H1 (cell line): ENCODE data around the gene EMP2. TPM values are rescaled to one million over a fixed set of nuclear protein-coding genes. Genes with fewer than 3 reads are reported as not detected.

Experiments
- CTCF ChIA-PET: fragments of 300-600 bp; sonication (Branson Sonifier 250); formaldehyde crosslinking; loops from one replicate; lab custom pipeline; 2021; ENCODE audit not compliant: partially characterized antibody; lab: Charles Lee
- POLR2A ChIA-PET: fragments of 300-600 bp; sonication (Branson Sonifier 250); formaldehyde crosslinking; loops from one replicate; lab custom pipeline; 2021; ENCODE audit warnings: inconsistent platforms; ENCODE audit not compliant: partially characterized antibody; lab: Charles Lee
- DNase-seq, 2 experiments: peaks; one replicate each; pipeline versions ENCODE4 v3.0.0 to v3.0.0-alpha.2; 2010 to 2022; ENCODE audit warnings: low spot score in 2 of 2, low read depth in 1 of 2, mixed read lengths in 1 of 2
- FAIRE-seq: peaks from 2 replicates; lab custom pipeline; 2011; peaks lifted over from hg19 to GRCh38; lab: Jason Lieb, UNC
- H2AFZ ChIP-seq: 2 replicates; pipeline ENCODE4 v1.8.1; 2012; ENCODE audit warnings: low read length, inconsistent platforms
- H2AK5ac ChIP-seq: 2 replicates; pipeline ENCODE4 v1.6.1; 2013; ENCODE audit warnings: low read depth, low read length
- H2BK120ac ChIP-seq: replicated peaks from 2 replicates; pipeline ENCODE3; 2013; ENCODE audit warnings: low read depth, low read length, inconsistent platforms
- H2BK12ac ChIP-seq: 2 replicates; pipeline ENCODE4 v1.6.1; 2013; ENCODE audit warnings: low read depth, low read length
- H2BK15ac ChIP-seq: 2 replicates; pipeline ENCODE4 v1.6.1; 2013; ENCODE audit warnings: low read length
- H2BK20ac ChIP-seq: 2 replicates; pipeline ENCODE4 v1.6.1; 2013; ENCODE audit warnings: low read length
- H2BK5ac ChIP-seq: 2 replicates; pipeline ENCODE4 v1.6.1; 2013; ENCODE audit warnings: low read depth, low read length
- H3K14ac ChIP-seq: 2 replicates; pipeline ENCODE4 v1.6.1; 2013; ENCODE audit warnings: inconsistent platforms; ENCODE audit not compliant: insufficient read length
- H3K18ac ChIP-seq: 2 replicates; pipeline ENCODE4 v1.6.1; 2013; ENCODE audit warnings: low read length; ENCODE audit errors: extremely low read depth
- H3K23ac ChIP-seq: 2 replicates; pipeline ENCODE4 v1.6.1; 2013; ENCODE audit warnings: inconsistent platforms; ENCODE audit not compliant: insufficient read length
- H3K23me2 ChIP-seq: 2 replicates; pipeline ENCODE4 v1.6.1; 2013; ENCODE audit warnings: low read depth, low read length
- H3K27ac ChIP-seq: 2 replicates; pipeline ENCODE4 v1.6.1; 2011; ENCODE audit warnings: low read depth, low read length, inconsistent platforms
- H3K27me3 ChIP-seq, 4 experiments: replicated peaks in 1 of 4; 1 replicate in 1 of 4; 2 replicates in 3 of 4; pipeline versions ENCODE4 v1.6.1 to v1.8.1; 2011 to 2013; ENCODE audit warnings: low read length in 3 of 4, mild to moderate bottlenecking in 3 of 4, inconsistent platforms in 2 of 4, mixed read lengths in 2 of 4, moderate library complexity in 1 of 4; ENCODE audit not compliant: control insufficient read depth in 3 of 4, insufficient read depth in 3 of 4; ENCODE audit errors: extremely low read depth in 1 of 4
- H3K36me3 ChIP-seq, 4 experiments: 2 replicates each; pipeline versions ENCODE4 v1.6.1 to v1.8.1; 2011 to 2013; ENCODE audit warnings: mild to moderate bottlenecking in 4 of 4, low read length in 3 of 4, moderate library complexity in 2 of 4, control low read depth in 1 of 4, inconsistent platforms in 1 of 4; ENCODE audit not compliant: insufficient read depth in 4 of 4, control insufficient read depth in 2 of 4
- H3K4ac ChIP-seq: replicated peaks from 2 replicates; pipeline ENCODE3; 2013; ENCODE audit warnings: low read length, low read depth, mixed read lengths, inconsistent platforms; ENCODE audit not compliant: insufficient read length
- H3K4me1 ChIP-seq, 4 experiments: replicated peaks in 1 of 4; 1 replicate in 1 of 4; 2 replicates in 3 of 4; pipeline versions ENCODE4 v1.6.1 to v1.8.1; 2011 to 2013; ENCODE audit warnings: low read length in 3 of 4, inconsistent platforms in 2 of 4, mixed read lengths in 1 of 4; ENCODE audit not compliant: insufficient read depth in 4 of 4, control insufficient read depth in 3 of 4
- H3K4me2 ChIP-seq, 2 experiments: 2 replicates each; pipeline versions ENCODE4 v1.6.1 to v1.8.1; 2011 to 2013; ENCODE audit warnings: low read depth in 2 of 2, low read length in 2 of 2, control low read depth in 1 of 2, inconsistent platforms in 1 of 2, mild to moderate bottlenecking in 1 of 2; ENCODE audit not compliant: insufficient read depth in 1 of 2
- H3K4me3 ChIP-seq, 4 experiments: fragments of 200-600, 300-600 bp in 1 of 4; sonication (generic), shearing (Covaris generic), sonication (Bioruptor Twin) in 1 of 4; 2 replicates each; pipeline versions ENCODE4 v1.5.1 to v1.8.1; 2011 to 2016; ENCODE audit warnings: low read length in 4 of 4, low read depth in 3 of 4, control low read depth in 2 of 4, inconsistent platforms in 2 of 4, mild to moderate bottlenecking in 2 of 4, mixed read lengths in 1 of 4, moderate library complexity in 1 of 4; ENCODE audit not compliant: insufficient read depth in 2 of 4; ENCODE audit errors: extremely low read depth in 1 of 4
- H3K56ac ChIP-seq: replicated peaks from 2 replicates; pipeline ENCODE3; 2013; ENCODE audit warnings: low read depth, mild to moderate bottlenecking, mixed read lengths, low read length, inconsistent platforms; ENCODE audit not compliant: insufficient read length
- H3K79me1 ChIP-seq: 2 replicates; pipeline ENCODE4 v1.6.1; 2013; ENCODE audit warnings: low read depth, low read length, control low read depth
- H3K79me2 ChIP-seq, 2 experiments: 2 replicates each; pipeline versions ENCODE4 v1.6.1 to v1.8.1; 2012 to 2013; ENCODE audit warnings: low read length in 2 of 2, mild to moderate bottlenecking in 2 of 2, inconsistent platforms in 1 of 2; ENCODE audit not compliant: insufficient read depth in 2 of 2, control insufficient read depth in 1 of 2
- H3K9ac ChIP-seq, 4 experiments: replicated peaks in 1 of 4; 1 replicate in 1 of 4; 2 replicates in 3 of 4; pipeline versions ENCODE4 v1.6.1 to v1.8.1; 2011 to 2013; ENCODE audit warnings: low read depth in 3 of 4, low read length in 3 of 4, control low read depth in 2 of 4, mild to moderate bottlenecking in 2 of 4, moderate library complexity in 2 of 4, inconsistent platforms in 1 of 4; ENCODE audit errors: extremely low read depth in 1 of 4
- H3K9me3 ChIP-seq, 2 experiments: 2 replicates each; pipeline versions ENCODE4 v1.6.1 to v1.8.1; 2012 to 2013; ENCODE audit warnings: mild to moderate bottlenecking in 2 of 2, moderate library complexity in 2 of 2, control low read depth in 1 of 2, inconsistent platforms in 1 of 2, low read depth in 1 of 2, low read length in 1 of 2, mixed read lengths in 1 of 2; ENCODE audit not compliant: insufficient read depth in 2 of 2
- H4K20me1 ChIP-seq, 2 experiments: replicated peaks in 1 of 2; 2 replicates each; pipeline versions ENCODE3 to v1.8.1; 2011 to 2013; ENCODE audit warnings: inconsistent platforms in 2 of 2, low read length in 2 of 2, mild to moderate bottlenecking in 1 of 2; ENCODE audit not compliant: insufficient read depth in 2 of 2, control insufficient read depth in 1 of 2
- H4K5ac ChIP-seq: 2 replicates; pipeline ENCODE4 v1.6.1; 2013; ENCODE audit warnings: low read length, low read depth, mixed read lengths, inconsistent platforms; ENCODE audit not compliant: insufficient read length
- H4K8ac ChIP-seq: 2 replicates; pipeline ENCODE4 v1.8.0; 2013; ENCODE audit warnings: mild to moderate bottlenecking, moderate library complexity, low read length, inconsistent platforms; ENCODE audit not compliant: insufficient read depth; ENCODE audit errors: extremely low read depth
- H4K91ac ChIP-seq: replicated peaks from 2 replicates; pipeline ENCODE3; 2013; ENCODE audit warnings: low read length, mixed read lengths, inconsistent platforms; ENCODE audit not compliant: insufficient read length
- WGBS, 2 experiments: shearing (Covaris generic) in 1 of 2; methylation state at CpG; one replicate each; pipeline versions ENCODE4 v1.1.6 to v1.1.7; 2013 to 2015; ENCODE audit warnings: low lambda C conversion rate in 2 of 2, mixed read lengths in 2 of 2, inconsistent platforms in 1 of 2, low coverage in 1 of 2, missing lambda C conversion rate in 1 of 2; ENCODE audit not compliant: insufficient replicate concordance in 2 of 2, insufficient coverage in 1 of 2, insufficient read length in 1 of 2; ENCODE audit errors: extremely low coverage in 1 of 2, missing lambda C conversion rate in 1 of 2; 5-methylcytosine and 5-hydroxymethylcytosine counted together
- polyA plus RNA-seq, 7 experiments: library from polyadenylated mRNA; depleted of rRNA in 3 of 7; stranded (reverse) in 5 of 7; unstranded in 2 of 7; fragments of >200 nt in 5 of 7; fragments of 200-250 nt in 2 of 7; gene quantifications; 1 replicate in 5 of 7; 2 replicates in 1 of 7; 4 replicates in 1 of 7; pipeline versions ENCODE4 v1.2.1 to v1.2.3, GENCODE V29; 2011 to 2013; ENCODE audit warnings: missing spikeins in 2 of 7, mixed read lengths in 2 of 7
- total RNA-seq: library from RNA; stranded (reverse); fragmentation: NEBNext Ultra II Directional; extraction: Animal tissue kit (Norgen Biotek cat#: 25700); gene quantifications from 2 replicates; pipeline ENCODE4 v1.2.1, GENCODE V29; 2021

Gene EMP2
- total and polyA plus RNA-seq, 2 of the 8 experiments (the other 6 are each of a cell fraction or from before 2014, with no cell fraction given), result 22.6 to 23.3 TPM

- WGBS, 2 experiments, result 88% methylated on average over 12 of the region's 12 CpGs; no CpG with 5 or more reads in 1 of the 2 experiments
- H3K79me2 ChIP-seq, result no peaks in the 10 kb centered on the region
- H3K4me2 ChIP-seq, result no peak overlapping the region
- FAIRE-seq (no peak), DNase-seq (no peak)
- ChIA-PET CTCF (interaction anchor here (0.6 to 3.4 kb wide), 6 partner anchors 9 to 1338 kb away, joined by 3 to 22 read pairs (median 3); partner anchors contain the start of gene EMP2), POLR2A (no interaction called here)
- H3K18ac ChIP-seq, result no peak overlapping the region; the same call in none of the 2 replicates
- no peak overlapping the region for H2BK12ac ChIP-seq
- H3K27ac ChIP-seq, result no peak overlapping the region
- no peak overlapping the region for H2BK5ac ChIP-seq
- no peak overlapping the region for H2AFZ ChIP-seq
- no peak overlapping the region for H4K91ac ChIP-seq
- H3K23me2 ChIP-seq, result peaks cover 2% of the 10 kb centered on the region; the same call in 1 of the 2 replicates
- peak overlapping the region; percentile 36; the same call in 1 of the 2 replicates for H4K8ac ChIP-seq
- no peak overlapping the region for H3K14ac ChIP-seq
- H3K56ac ChIP-seq, result no peak overlapping the region
- no peak overlapping the region for H2BK120ac ChIP-seq
- no peak overlapping the region for H3K4me3 ChIP-seq
- H4K5ac ChIP-seq, result no peak overlapping the region
- peaks cover 0 to 3% (median 0%) of the 10 kb centered on the region in 4 experiments; a peak in 2 of 7 replicates for H3K4me1 ChIP-seq
- H3K27me3 ChIP-seq, result no peaks in the 10 kb centered on the region; a peak in 1 of 7 replicates
- no peaks in the 10 kb centered on the region for H3K9me3 ChIP-seq
- H3K36me3 ChIP-seq, result no peaks in the 10 kb centered on the region
- no peak overlapping the region for H2AK5ac ChIP-seq
- no peaks in the 10 kb centered on the region for H3K79me1 ChIP-seq
- peak overlapping the region; percentile 5; the same call in 1 of the 2 replicates for H2BK15ac ChIP-seq
- no peak overlapping the region for H3K23ac ChIP-seq
- no peak overlapping the region for H2BK20ac ChIP-seq
- no peak overlapping the region for H3K9ac ChIP-seq
- no peaks in the 10 kb centered on the region for H4K20me1 ChIP-seq
- no peak overlapping the region for H3K4ac ChIP-seq
These were observed 20.5 kb upstream of the EMP2 start for GRCh38 chr16:10600782-10601443.
